Keratinocyte (primary cell): ENCODE data around the gene POLD1. TPM values are rescaled to one million over a fixed set of nuclear protein-coding genes. Genes with fewer than 3 reads are reported as not detected.

Experiments
- DNase-seq: peaks from one replicate; pipeline ENCODE4 v3.0.0-alpha.2; 2011; ENCODE audit warnings: low read depth, missing footprints, low spot score
- FAIRE-seq: peaks from 2 replicates; lab custom pipeline; 2011; peaks lifted over from hg19 to GRCh38; lab: Jason Lieb, UNC
- H2AFZ ChIP-seq: 2 replicates; pipeline ENCODE4 v1.6.0; 2012; ENCODE audit warnings: low read length, control low read depth, inconsistent platforms; ENCODE audit not compliant: control insufficient read depth
- H3K27ac ChIP-seq: 2 replicates; pipeline ENCODE4 v1.5.1; 2011; ENCODE audit warnings: low read length; ENCODE audit not compliant: control insufficient read depth, insufficient read depth
- H3K27me3 ChIP-seq: 3 replicates; pipeline ENCODE4 v1.6.0; 2011; ENCODE audit warnings: low read length; ENCODE audit not compliant: control insufficient read depth, insufficient read depth; ENCODE audit errors: extremely low read depth
- H3K36me3 ChIP-seq, 2 experiments: 2 replicates in 1 of 2; 3 replicates in 1 of 2; pipeline ENCODE4 v1.5.1; 2011; ENCODE audit warnings: low read length in 2 of 2, mild to moderate bottlenecking in 1 of 2; ENCODE audit not compliant: control insufficient read depth in 2 of 2, insufficient read depth in 2 of 2; ENCODE audit errors: extremely low read depth in 1 of 2
- H3K4me1 ChIP-seq: 3 replicates; pipeline ENCODE4 v1.5.1; 2011; ENCODE audit warnings: low read length; ENCODE audit not compliant: control insufficient read depth, insufficient read depth; ENCODE audit errors: extremely low read depth
- H3K4me2 ChIP-seq: 3 replicates; pipeline ENCODE4 v1.6.0; 2011; ENCODE audit warnings: low read depth, low read length; ENCODE audit not compliant: control insufficient read depth, insufficient read depth; ENCODE audit errors: extremely low read depth
- H3K4me3 ChIP-seq, 3 experiments: fragments of 200-600 bp in 1 of 3; sonication (generic) in 1 of 3; 2 replicates in 2 of 3; 3 replicates in 1 of 3; pipeline ENCODE4 v1.5.1; 2011 to 2016; ENCODE audit warnings: low read length in 3 of 3, mild to moderate bottlenecking in 3 of 3, control low read depth in 2 of 3, inconsistent platforms in 1 of 3, low read depth in 1 of 3, mixed read lengths in 1 of 3, mixed run types in 1 of 3, moderate library complexity in 1 of 3; ENCODE audit not compliant: control insufficient read depth in 2 of 3, insufficient read depth in 2 of 3; ENCODE audit errors: extremely low read depth in 1 of 3
- H3K79me2 ChIP-seq: 2 replicates; pipeline ENCODE4 v1.6.0; 2012; ENCODE audit warnings: low read length; ENCODE audit not compliant: control insufficient read depth, insufficient read depth
- H3K9ac ChIP-seq: 3 replicates; pipeline ENCODE4 v1.6.0; 2011; ENCODE audit warnings: low read length; ENCODE audit not compliant: control insufficient read depth, insufficient read depth; ENCODE audit errors: extremely low read depth
- H3K9me1 ChIP-seq: 3 replicates; pipeline ENCODE4 v1.6.0; 2011; ENCODE audit warnings: low read length; ENCODE audit not compliant: control insufficient read depth, insufficient read depth; ENCODE audit errors: extremely low read depth
- H3K9me3 ChIP-seq: 2 replicates; pipeline ENCODE4 v1.5.1; 2012; ENCODE audit warnings: low read depth, low read length; ENCODE audit not compliant: control insufficient read depth
- H4K20me1 ChIP-seq: 3 replicates; pipeline ENCODE4 v1.6.0; 2011; ENCODE audit warnings: low read length; ENCODE audit not compliant: control insufficient read depth, insufficient read depth; ENCODE audit errors: extremely low read depth
- CTCF ChIP-seq, 3 experiments: IDR thresholded peaks in 1 of 3; conservative IDR thresholded peaks in 1 of 3; optimal IDR thresholded peaks in 1 of 3; 2 replicates in 2 of 3; 3 replicates in 1 of 3; pipeline versions ENCODE3 to v1.5.1; 2011; ENCODE audit warnings: low read length in 3 of 3, mild to moderate bottlenecking in 3 of 3, moderate library complexity in 2 of 3, control low read depth in 1 of 3, inconsistent platforms in 1 of 3; ENCODE audit not compliant: insufficient read depth in 2 of 3; ENCODE audit errors: extremely low read depth in 1 of 3
- EZH2 ChIP-seq: IDR thresholded peaks from one replicate; pipeline ENCODE4 v1.6.1; 2012; ENCODE audit warnings: inconsistent platforms, mild to moderate bottlenecking, low read length, moderate library complexity
- dilution Hi-C: fragments of 300-500 bp; cut with MboI; formaldehyde crosslinking; loops from one replicate; pipeline ENCODE4 v1.7.0; 2020; ENCODE audit warnings: low sequenced_read_pairs; ENCODE audit not compliant: extremely low pct_ligation_motif_present
- polyA plus RNA-seq, 5 experiments: library from polyadenylated mRNA; depleted of rRNA in 3 of 5; stranded (reverse) in 3 of 5; stranded (forward) in 1 of 5; unstranded in 1 of 5; fragments of >200 nt; gene quantifications; 1 replicate in 1 of 5; 2 replicates in 3 of 5; 3 replicates in 1 of 5; pipeline versions ENCODE4 v1.2.1 to v1.2.3, GENCODE V29; 2011 to 2012; ENCODE audit warnings: missing spikeins in 2 of 5, low read depth in 1 of 5, low replicate concordance in 1 of 5

The POLD1 gene
- polyA plus RNA-seq, 1 donor (not counting 4 experiments of a cell fraction or from before 2014, with no cell fraction given) = 8.7 TPM

DNA sequence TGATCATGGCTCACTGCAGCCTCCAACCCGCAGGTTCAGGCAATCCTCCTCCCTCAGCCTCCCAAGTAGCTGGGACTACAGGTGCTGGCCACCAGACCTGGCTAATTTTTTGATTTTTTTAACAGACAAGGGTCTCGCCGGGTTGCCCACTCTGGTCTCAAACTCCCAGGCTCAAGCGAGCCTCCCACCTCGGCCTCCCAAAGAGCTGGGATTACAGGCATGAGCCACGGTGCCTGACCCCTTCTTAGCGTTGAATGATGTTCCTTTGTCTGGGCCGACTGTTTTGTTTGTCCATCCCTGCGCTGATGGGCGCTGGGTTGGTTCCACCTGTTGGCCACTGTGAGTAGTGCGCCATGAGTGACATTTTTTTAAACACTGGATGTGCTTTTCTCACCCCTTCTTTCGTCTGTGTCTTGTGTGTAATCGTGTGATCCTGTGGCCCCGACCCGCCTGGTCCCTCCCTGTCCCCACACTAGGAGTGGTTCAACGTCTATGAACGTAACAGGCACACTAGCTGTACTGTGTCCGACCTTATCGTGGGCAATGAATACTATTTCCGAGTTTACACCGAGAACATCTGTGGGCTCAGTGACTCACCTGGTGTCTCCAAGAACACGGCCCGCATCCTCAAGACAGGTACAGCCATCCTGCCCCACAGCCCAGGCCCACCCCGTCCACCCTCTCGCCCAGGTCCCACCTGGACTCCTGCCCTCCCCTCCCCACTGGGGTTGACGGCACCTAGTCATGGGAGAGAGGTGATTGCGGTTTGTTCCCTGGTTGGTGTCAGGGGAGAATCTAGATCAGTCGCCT lies 77.1 kb downstream of the POLD1 start:
- H4K20me1 ChIP-seq = no peaks in the 10 kb centered on the region
- H3K27ac ChIP-seq = no peak overlapping the region
- H3K4me2 ChIP-seq = no peak overlapping the region
- H3K36me3 ChIP-seq = no peaks in the 10 kb centered on the region
- no peaks in the 10 kb centered on the region for H3K4me1 ChIP-seq
- no peak overlapping the region for H3K9ac ChIP-seq
- no peak overlapping the region for H2AFZ ChIP-seq
- dilution Hi-C loops = no loop called here
- no peaks in the 10 kb centered on the region for H3K9me3 ChIP-seq
- H3K79me2 ChIP-seq = no peaks in the 10 kb centered on the region
- FAIRE-seq (no peak), DNase-seq (no peak)
- H3K4me3 ChIP-seq = no peak overlapping the region
- H3K27me3 ChIP-seq = peaks cover 2% of the 10 kb centered on the region
- no peaks in the 10 kb centered on the region for H3K9me1 ChIP-seq
- TF ChIP-seq EZH2 (no peak), CTCF (optimal IDR thresholded peaks at IDR 0.05 in 1 of 3, IDR thresholded peaks at IDR 0.05 in 1 of 3, conservative IDR thresholded peaks at IDR 0.05 in 1 of 3; ENCODE audit: extremely low read depth in 1 of 3, insufficient read depth in 2 of 3, low read length in 3 of 3) (peak; percentile 83 to 91 (median 84))

- H3K4me1 ChIP-seq = no peaks in the 10 kb centered on the region
- H4K20me1 ChIP-seq = no peaks in the 10 kb centered on the region
- no peak for FAIRE-seq
- H3K27me3 ChIP-seq = peaks cover 11% of the 10 kb centered on the region
- no peak overlapping the region for H2AFZ ChIP-seq
- no peaks in the 10 kb centered on the region for H3K79me2 ChIP-seq
- H3K27ac ChIP-seq = no peak overlapping the region
- no peaks in the 10 kb centered on the region for H3K9me3 ChIP-seq
- H3K36me3 ChIP-seq = no peaks in the 10 kb centered on the region
- no peak overlapping the region for H3K4me3 ChIP-seq
- no peak for DNase-seq
- H3K4me2 ChIP-seq = no peak overlapping the region
- no peak overlapping the region for H3K9ac ChIP-seq
- dilution Hi-C loops = no loop called here
- TF ChIP-seq CTCF (optimal IDR thresholded peaks at IDR 0.05 in 1 of 3, IDR thresholded peaks at IDR 0.05 in 1 of 3, conservative IDR thresholded peaks at IDR 0.05 in 1 of 3; ENCODE audit: extremely low read depth in 1 of 3, insufficient read depth in 2 of 3, low read length in 3 of 3) = no peak
- no peak for TF ChIP-seq EZH2
- H3K9me1 ChIP-seq = no peaks in the 10 kb centered on the region
These were observed 78.8 kb downstream of the POLD1 start for GRCh38 chr19:50462970-50463369.
